DND-41 (cell line): ENCODE data around the gene STARD4.

Experiments used
- EZH2 ChIP-seq: IDR thresholded peaks from 3 replicates; pipeline ENCODE4 v1.6.1; 2012; ENCODE audit warnings: borderline replicate concordance, low read depth, mild to moderate bottlenecking, moderate library complexity, low read length, inconsistent platforms; ENCODE audit not compliant: severe bottlenecking
- TF ChIP-seq, protein P1 (sequence below): IDR thresholded peaks from 2 replicates; pipeline ENCODE4 v1.5.1; 2012; ENCODE audit warnings: borderline replicate concordance, low read length, moderate library complexity, mild to moderate bottlenecking; ENCODE audit not compliant: poor library complexity, severe bottlenecking; ENCODE audit errors: extremely low read depth

- TF ChIP-seq, protein P1, sequence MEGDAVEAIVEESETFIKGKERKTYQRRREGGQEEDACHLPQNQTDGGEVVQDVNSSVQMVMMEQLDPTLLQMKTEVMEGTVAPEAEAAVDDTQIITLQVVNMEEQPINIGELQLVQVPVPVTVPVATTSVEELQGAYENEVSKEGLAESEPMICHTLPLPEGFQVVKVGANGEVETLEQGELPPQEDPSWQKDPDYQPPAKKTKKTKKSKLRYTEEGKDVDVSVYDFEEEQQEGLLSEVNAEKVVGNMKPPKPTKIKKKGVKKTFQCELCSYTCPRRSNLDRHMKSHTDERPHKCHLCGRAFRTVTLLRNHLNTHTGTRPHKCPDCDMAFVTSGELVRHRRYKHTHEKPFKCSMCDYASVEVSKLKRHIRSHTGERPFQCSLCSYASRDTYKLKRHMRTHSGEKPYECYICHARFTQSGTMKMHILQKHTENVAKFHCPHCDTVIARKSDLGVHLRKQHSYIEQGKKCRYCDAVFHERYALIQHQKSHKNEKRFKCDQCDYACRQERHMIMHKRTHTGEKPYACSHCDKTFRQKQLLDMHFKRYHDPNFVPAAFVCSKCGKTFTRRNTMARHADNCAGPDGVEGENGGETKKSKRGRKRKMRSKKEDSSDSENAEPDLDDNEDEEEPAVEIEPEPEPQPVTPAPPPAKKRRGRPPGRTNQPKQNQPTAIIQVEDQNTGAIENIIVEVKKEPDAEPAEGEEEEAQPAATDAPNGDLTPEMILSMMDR = no peak
- TF ChIP-seq EZH2 = no peak
These were observed 1.8 kb upstream of the STARD4 start for GRCh38 chr5:111514087-111514486.
